Calu3 (cell line): ENCODE results near the gene NHSL2. TPM values are rescaled to one million over a fixed set of nuclear protein-coding genes. Genes with fewer than 3 reads are reported as not detected.

Source experiments
- BruUV-seq: library from RNA; stranded (reverse); fragments of 400-500 nt; replicated peaks from 2 replicates; lab custom pipeline; 2021; lab: Mats Ljungman, UMichigan
- CTCF ChIA-PET: fragments of 300-600 bp; sonication (Branson Sonifier 250); formaldehyde crosslinking; loops from one replicate; lab custom pipeline; 2022; ENCODE audit warnings: antibody characterized with exemption; lab: Charles Lee
- DNase-seq: peaks from one replicate; pipeline ENCODE4 v3.0.0; 2022
- H3K27ac Mint-ChIP-seq: one replicate; pipeline ENCODE4 v1.8.0; 2022; ENCODE audit warnings: mixed read lengths; ENCODE audit not compliant: unreplicated experiment
- H3K27me3 Mint-ChIP-seq: one replicate; pipeline ENCODE4 v1.8.0; 2022; ENCODE audit warnings: mixed read lengths; ENCODE audit not compliant: unreplicated experiment
- H3K36me3 Mint-ChIP-seq: one replicate; pipeline ENCODE4 v1.8.0; 2022; ENCODE audit warnings: mild to moderate bottlenecking, moderate library complexity, mixed read lengths; ENCODE audit not compliant: insufficient read depth, unreplicated experiment
- H3K4me1 Mint-ChIP-seq: one replicate; pipeline ENCODE4 v1.8.0; 2022; ENCODE audit warnings: mild to moderate bottlenecking, low read depth, mixed read lengths; ENCODE audit not compliant: unreplicated experiment
- H3K4me3 Mint-ChIP-seq: one replicate; pipeline ENCODE4 v1.8.0; 2022; ENCODE audit warnings: mild to moderate bottlenecking, low read depth, moderate library complexity, mixed read lengths; ENCODE audit not compliant: unreplicated experiment
- H3K9me3 Mint-ChIP-seq: one replicate; pipeline ENCODE4 v1.8.0; 2022; ENCODE audit warnings: low read depth, mixed read lengths; ENCODE audit not compliant: unreplicated experiment
- CTCF ChIP-seq: fragments of 200-600 bp; IDR thresholded peaks from one replicate; pipeline ENCODE4 v1.8.0; 2022; ENCODE audit warnings: antibody characterized with exemption; ENCODE audit not compliant: unreplicated experiment
- intact Hi-C: fragments of 100-400 bp; cut with micrococcal nuclease; formaldehyde crosslinking; loops from one replicate; pipeline ENCODE4 v1.10.0; 2022; ENCODE audit not compliant: unreplicated experiment
- total RNA-seq: library from RNA; stranded (reverse); gene quantifications from 2 replicates; pipeline ENCODE4 v1.2.3, GENCODE V29; 2022

NHSL2 gene
- total RNA-seq, 1 experiment from 2014 or later: 0.09 TPM

DNA sequence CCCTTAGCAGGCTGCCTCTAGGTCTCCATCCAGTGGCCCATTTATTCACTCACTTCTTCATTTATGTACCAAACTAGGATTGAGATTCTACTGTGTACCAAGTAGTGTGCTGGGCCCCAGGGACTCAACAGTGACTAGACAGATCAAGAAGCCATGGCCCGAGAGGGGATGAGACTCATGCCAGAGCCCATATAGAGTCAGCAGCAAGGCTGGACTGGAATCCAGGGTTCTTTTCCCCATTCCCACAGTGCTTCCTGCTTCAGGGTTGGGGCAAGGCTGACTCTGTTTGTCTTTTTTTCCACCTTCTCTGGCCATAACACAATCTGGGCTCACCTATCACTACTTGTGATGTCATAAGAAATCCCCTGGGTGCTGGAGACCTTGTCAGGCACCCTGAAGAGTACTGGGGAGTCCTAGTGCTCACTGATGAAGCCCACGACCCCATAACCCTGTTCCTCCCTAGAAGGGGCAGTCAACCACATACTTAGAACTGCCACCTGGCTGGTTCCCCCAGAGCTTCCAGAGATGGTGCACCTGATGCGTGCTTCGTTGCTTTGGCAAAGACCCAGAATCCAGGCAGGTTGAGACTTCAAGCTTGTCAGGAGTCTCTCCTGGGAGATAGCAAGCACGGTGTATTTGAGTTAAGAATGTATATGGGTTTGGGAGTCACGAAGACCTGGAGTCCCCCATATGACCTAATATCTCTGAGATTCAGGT lies 214.8 kb downstream of the NHSL2 start:
- no peak for DNase-seq
- intact Hi-C loops: loop anchor here (1.0 kb wide), 2 partner anchors 107 to 126 kb away; no protein-coding TSS in a partner anchor
- no peak overlapping the region for H3K4me3 Mint-ChIP-seq
- H3K9me3 Mint-ChIP-seq: no peaks in the 10 kb centered on the region
- no peak overlapping the region for H3K27ac Mint-ChIP-seq
- TF ChIP-seq CTCF: no peak
- CTCF ChIA-PET: interaction anchor here (1.3 to 1.4 kb wide), 2 partner anchors 103 to 127 kb away, joined by 5 read pairs; no protein-coding TSS in a partner anchor
- no TSS peak for BruUV-seq
- H3K27me3 Mint-ChIP-seq: peaks cover 58% of the 10 kb centered on the region
- no peaks in the 10 kb centered on the region for H3K4me1 Mint-ChIP-seq
- peaks cover 5% of the 10 kb centered on the region for H3K36me3 Mint-ChIP-seq

GRCh38 chrX:72126048-72126415 lies 215.4 kb downstream of the NHSL2 start:
- CTCF ChIA-PET: interaction anchor here (0.9 to 1.5 kb wide), 5 partner anchors 96 to 127 kb away, joined by 4 to 8 read pairs (median 5); no protein-coding TSS in a partner anchor
- Mint-ChIP-seq H3K4me3 (no peak overlapping the region), H3K36me3 (peaks cover 5% of the 10 kb centered on the region), H3K9me3 (no peaks in the 10 kb centered on the region), H3K27ac (no peak overlapping the region), H3K4me1 (no peaks in the 10 kb centered on the region), H3K27me3 (peaks cover 58% of the 10 kb centered on the region)
- no peak for TF ChIP-seq CTCF
- intact Hi-C loops: loop anchor here (1.0 kb wide), 2 partner anchors 108 to 127 kb away; no protein-coding TSS in a partner anchor
- BruUV-seq: no TSS peak
- no peak for DNase-seq

- peak; percentile 65 for TF ChIP-seq CTCF
- H3K27me3 Mint-ChIP-seq: peaks cover 59% of the 10 kb centered on the region
- BruUV-seq: no TSS peak
- H3K4me1 Mint-ChIP-seq: no peaks in the 10 kb centered on the region
- no peaks in the 10 kb centered on the region for H3K9me3 Mint-ChIP-seq
- no peak overlapping the region for H3K4me3 Mint-ChIP-seq
- peaks cover 5% of the 10 kb centered on the region for H3K36me3 Mint-ChIP-seq
- CTCF ChIA-PET: interaction anchor here (0.9 to 1.5 kb wide), 5 partner anchors 96 to 128 kb away, joined by 4 to 8 read pairs (median 5); no protein-coding TSS in a partner anchor
- intact Hi-C loops: loop anchor here (1.0 kb wide), 2 partner anchors 108 to 127 kb away; no protein-coding TSS in a partner anchor
- DNase-seq: peak; percentile 84
- no peak overlapping the region for H3K27ac Mint-ChIP-seq
Observed at GRCh38 chrX:72126539-72127140, 216.0 kb downstream of the NHSL2 start.

DNA sequence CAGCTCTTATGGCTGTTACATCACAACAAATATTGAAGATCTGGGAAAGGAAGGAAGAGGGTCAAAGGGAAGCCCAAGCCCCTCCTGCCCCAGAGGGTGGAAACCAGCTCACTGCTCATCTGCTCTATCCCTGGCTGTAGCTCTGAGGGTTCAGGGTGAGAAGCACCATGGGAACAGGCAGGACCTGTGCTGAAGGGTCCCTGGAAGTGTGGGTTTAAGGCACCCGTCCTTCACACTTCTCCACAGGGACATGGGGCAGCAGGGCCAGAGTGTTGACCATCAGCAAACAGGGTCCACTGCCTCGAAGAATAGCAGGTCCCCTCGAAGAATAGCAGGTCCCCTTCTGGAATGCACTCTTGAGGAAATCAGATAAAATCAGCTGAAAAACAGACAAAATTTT lies 216.7 kb downstream of the NHSL2 start:
- peaks cover 5% of the 10 kb centered on the region for H3K36me3 Mint-ChIP-seq
- no peak overlapping the region for H3K27ac Mint-ChIP-seq
- H3K4me1 Mint-ChIP-seq: peaks cover 7% of the 10 kb centered on the region
- BruUV-seq: no TSS peak
- no peak for TF ChIP-seq CTCF
- H3K27me3 Mint-ChIP-seq: peaks cover 66% of the 10 kb centered on the region
- intact Hi-C loops: no loop called here
- no peak for DNase-seq
- H3K9me3 Mint-ChIP-seq: no peaks in the 10 kb centered on the region
- CTCF ChIA-PET: interaction anchor here (1.5 kb wide), 1 partner anchor 97 kb away, joined by 8 read pairs; no protein-coding TSS in a partner anchor
- no peak overlapping the region for H3K4me3 Mint-ChIP-seq
